ENCODE measurements around the gene KANSL1L. TPM values are rescaled to one million over a fixed set of nuclear protein-coding genes. Genes with fewer than 3 reads are reported as not detected.
A peak's percentile ranks its signal among the peaks of the same experiment; 100 is the strongest.
"Not testable (repeated sequence)": the region's sequence is repeated elsewhere in the genome, so short reads cannot be mapped to it uniquely, and the experiment has no call there.

KANSL1L gene
- total and polyA plus RNA-seq, 8 donors = 29.6 to 54.6 (median 47.5) TPM

DNA sequence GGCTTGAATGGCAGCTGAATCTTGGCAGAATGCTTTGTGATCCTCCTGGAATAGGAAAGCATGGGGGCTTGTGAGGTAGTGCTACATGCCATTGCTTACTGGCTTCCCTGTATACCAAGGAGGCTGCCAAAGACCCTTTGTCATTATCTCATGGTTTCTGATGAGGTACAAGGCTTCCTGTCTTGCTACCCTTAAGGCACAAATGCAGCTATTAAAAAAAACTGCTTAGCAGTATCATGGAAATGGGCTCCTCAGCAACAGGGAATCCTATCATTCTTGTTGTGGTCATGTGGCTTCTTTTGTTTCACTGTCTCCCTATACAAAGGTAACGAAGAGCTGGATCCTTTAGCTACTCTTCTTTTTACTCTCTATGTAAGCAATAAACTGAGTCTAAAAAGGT lies 6.6 kb upstream of the KANSL1L start:
- intact Hi-C loops (cut with DNase I) = no loop called here
- DNase-seq = no peak
- H3K9me3 ChIP-seq = no peaks in the 10 kb centered on the region

DNA sequence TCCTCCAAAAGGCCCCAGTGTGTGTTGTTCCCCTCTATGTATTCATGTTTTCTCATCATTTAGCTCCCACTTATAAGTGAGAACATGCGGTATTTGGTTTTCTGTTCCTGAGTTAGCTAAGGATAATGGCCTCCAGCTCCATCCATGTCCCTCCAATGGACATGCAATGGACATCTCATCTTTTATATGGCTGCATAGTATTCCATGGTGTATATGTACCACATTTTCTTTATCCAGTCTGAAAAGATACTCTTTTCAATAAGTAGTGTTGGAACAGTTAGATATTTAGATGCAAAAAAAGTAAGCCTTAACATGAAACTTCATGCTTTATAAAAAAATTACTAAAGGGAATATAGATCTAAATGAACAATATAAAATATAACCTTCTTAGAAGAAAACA lies 5.9 kb upstream of the KANSL1L start:
- H3K27ac ChIP-seq; H3K36me3 ChIP-seq; intact Hi-C loops (cut with DNase I); H3K4me3 ChIP-seq; H3K27me3 ChIP-seq; H3K9me3 ChIP-seq; DNase-seq; ATAC-seq; H3K4me1 ChIP-seq: not testable (repeated sequence)

More for the DNA sequence above, 6.6 kb upstream of the KANSL1L start:
- no peak for ATAC-seq
- TF ChIP-seq, protein P1, sequence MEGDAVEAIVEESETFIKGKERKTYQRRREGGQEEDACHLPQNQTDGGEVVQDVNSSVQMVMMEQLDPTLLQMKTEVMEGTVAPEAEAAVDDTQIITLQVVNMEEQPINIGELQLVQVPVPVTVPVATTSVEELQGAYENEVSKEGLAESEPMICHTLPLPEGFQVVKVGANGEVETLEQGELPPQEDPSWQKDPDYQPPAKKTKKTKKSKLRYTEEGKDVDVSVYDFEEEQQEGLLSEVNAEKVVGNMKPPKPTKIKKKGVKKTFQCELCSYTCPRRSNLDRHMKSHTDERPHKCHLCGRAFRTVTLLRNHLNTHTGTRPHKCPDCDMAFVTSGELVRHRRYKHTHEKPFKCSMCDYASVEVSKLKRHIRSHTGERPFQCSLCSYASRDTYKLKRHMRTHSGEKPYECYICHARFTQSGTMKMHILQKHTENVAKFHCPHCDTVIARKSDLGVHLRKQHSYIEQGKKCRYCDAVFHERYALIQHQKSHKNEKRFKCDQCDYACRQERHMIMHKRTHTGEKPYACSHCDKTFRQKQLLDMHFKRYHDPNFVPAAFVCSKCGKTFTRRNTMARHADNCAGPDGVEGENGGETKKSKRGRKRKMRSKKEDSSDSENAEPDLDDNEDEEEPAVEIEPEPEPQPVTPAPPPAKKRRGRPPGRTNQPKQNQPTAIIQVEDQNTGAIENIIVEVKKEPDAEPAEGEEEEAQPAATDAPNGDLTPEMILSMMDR (IDR thresholded peaks at IDR 0.05) = no peak
- Histone ChIP-seq H3K36me3 (no peaks in the 10 kb centered on the region), H3K27ac (no peak overlapping the region), H3K4me1 (peaks cover 0 to 2% of the 10 kb centered on the region in 2 donors), H3K27me3 (no peaks in the 10 kb centered on the region), H3K4me3 (no peak overlapping the region)

DNA sequence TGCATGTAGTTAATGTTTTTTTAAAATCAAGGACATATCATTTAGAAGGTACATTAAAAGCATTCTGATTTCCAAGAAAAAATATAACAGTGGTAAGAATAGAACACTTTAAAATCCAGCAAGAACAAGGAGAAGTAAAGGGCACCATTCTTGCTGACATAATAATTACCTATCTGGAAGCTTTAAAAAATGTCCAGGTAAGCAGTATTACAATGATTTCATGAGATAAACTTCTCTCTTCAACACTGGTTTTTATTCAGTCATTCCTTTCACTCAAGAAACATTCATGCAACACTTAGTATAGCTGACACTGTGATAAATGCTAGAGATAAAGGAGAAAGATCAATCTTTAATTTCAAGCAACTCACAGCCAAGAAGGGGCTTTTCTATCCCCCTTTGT lies 2.9 kb upstream of the KANSL1L start:
- H3K36me3 ChIP-seq = no peaks in the 10 kb centered on the region
- DNase-seq (no peak), ATAC-seq (no peak)
- intact Hi-C loops (cut with DNase I) = no loop called here
- no peaks in the 10 kb centered on the region for H3K27me3 ChIP-seq
- H3K27ac ChIP-seq = no peak overlapping the region
- TF ChIP-seq, protein P1 (IDR thresholded peaks at IDR 0.05) = no peak
- peaks cover 0 to 15% of the 10 kb centered on the region in 2 donors for H3K4me1 ChIP-seq
- no peaks in the 10 kb centered on the region for H3K9me3 ChIP-seq
- no peak overlapping the region for H3K4me3 ChIP-seq

DNA sequence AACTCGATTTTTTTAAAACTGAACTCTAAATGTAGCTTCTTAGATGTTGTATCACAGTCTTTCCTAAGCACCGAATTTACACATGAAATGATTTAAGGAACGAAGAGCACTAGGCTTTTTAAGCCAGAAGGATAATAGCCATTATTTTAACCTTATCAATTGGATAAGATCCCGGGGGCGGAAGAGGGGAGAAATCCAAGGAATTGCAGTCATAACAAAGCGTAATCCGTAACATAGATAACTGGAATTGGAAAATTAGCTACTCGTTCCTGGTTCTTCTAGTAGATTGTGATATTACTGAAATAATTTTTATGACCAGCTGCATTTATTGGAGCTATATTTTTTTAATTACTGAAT lies 988 bp upstream of the KANSL1L start:
- TF ChIP-seq, protein P1 (IDR thresholded peaks at IDR 0.05) = no peak
- Histone ChIP-seq H3K4me1 (peaks cover 7 to 34% of the 10 kb centered on the region in 2 donors), H3K27ac (peak overlapping the region; percentile 99 to 100), H3K36me3 (no peaks in the 10 kb centered on the region), H3K9me3 (no peaks in the 10 kb centered on the region), H3K4me3 (peak overlapping the region; percentile 44 to 76), H3K27me3 (no peaks in the 10 kb centered on the region)
- no peak for ATAC-seq
- intact Hi-C loops (cut with DNase I) = no loop called here
- DNase-seq = no peak

DNA sequence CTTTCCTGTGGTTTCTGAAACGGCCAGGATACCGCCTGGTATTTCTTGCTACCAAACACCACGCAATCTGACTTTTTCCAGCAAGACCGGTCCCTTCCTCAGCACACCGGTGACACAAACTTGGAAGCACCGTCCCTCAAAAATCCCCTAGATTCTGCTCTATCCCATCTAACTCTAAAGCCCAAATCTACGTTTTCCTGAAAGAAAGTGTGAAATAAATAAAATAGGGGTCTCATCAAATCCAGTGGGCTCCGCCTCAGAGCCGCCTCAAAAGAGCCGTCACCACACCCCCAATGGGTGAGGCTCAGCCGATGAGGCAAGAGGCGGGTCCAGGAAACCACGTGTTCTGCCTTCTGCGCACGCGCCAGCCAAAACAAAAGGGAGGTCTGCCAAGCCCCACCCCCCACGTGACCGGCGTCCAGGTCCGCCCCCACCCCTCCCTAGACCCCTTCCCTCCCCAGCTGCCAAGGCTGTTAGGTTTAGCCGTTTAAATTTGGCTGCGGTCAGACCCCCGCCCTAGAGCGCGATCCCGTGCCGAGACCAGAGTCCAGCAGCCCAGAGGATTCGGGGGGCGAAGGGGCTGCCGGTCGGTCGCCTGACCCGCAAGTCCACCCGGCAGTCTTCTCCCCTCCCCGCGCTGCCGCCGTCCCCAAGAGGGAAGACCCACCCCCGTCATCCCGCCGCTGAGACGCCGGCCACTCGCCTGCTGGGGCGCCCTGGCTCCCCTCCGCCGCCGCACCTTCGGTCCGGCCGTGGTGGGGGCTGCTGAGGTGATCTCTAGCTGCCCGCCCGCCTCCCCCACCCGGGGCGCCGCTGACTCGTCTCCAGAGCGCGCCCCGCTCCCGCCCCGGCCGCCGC lies 534 bp downstream of the KANSL1L start:
- peak overlapping the region; percentile 99 to 100 for H3K27ac ChIP-seq
- peak; percentile 96 to 98 (median 97) for DNase-seq
- intact Hi-C loops (cut with DNase I) = no loop called here
- H3K4me3 ChIP-seq = peak overlapping the region; percentile 72 to 76
- TF ChIP-seq, protein P1 (IDR thresholded peaks at IDR 0.05) = no peak
- no peaks in the 10 kb centered on the region for H3K27me3 ChIP-seq
- peaks cover 9 to 48% of the 10 kb centered on the region in 2 donors for H3K4me1 ChIP-seq
- peak; percentile 81 for ATAC-seq
- no peaks in the 10 kb centered on the region for H3K9me3 ChIP-seq
- no peaks in the 10 kb centered on the region for H3K36me3 ChIP-seq

DNA sequence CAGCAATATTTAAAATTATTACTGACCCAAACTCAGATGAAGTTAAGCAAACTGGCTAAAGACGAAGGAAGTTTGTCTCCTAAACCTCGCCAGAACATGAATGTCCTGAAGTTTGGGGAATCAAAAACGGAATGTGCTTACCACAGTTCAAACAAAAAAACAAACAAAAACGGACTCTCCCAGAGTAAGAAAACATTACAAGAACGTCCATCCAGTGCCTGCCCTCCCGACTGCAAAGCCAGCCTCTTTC lies 1.1 kb downstream of the KANSL1L start:
- Histone ChIP-seq H3K9me3 (no peaks in the 10 kb centered on the region), H3K27me3 (no peaks in the 10 kb centered on the region), H3K36me3 (no peaks in the 10 kb centered on the region), H3K27ac (peak overlapping the region; percentile 99 to 100), H3K4me1 (peaks cover 9 to 48% of the 10 kb centered on the region in 2 donors), H3K4me3 (peak overlapping the region; percentile 72 to 76)
- intact Hi-C loops (cut with DNase I) = no loop called here
- TF ChIP-seq, protein P1 (IDR thresholded peaks at IDR 0.05) = no peak
- DNase-seq (no peak), ATAC-seq (no peak)

All from left lung (tissue), 10 donors.